RCC 7860 (cell line): ENCODE measurements around the gene SPAAR.
"Not testable (repeated sequence)": the region's sequence is repeated elsewhere in the genome, so short reads cannot be mapped to it uniquely, and the experiment has no call there.

Experiments used
- DNase-seq: peaks from one replicate; pipeline ENCODE4 v3.0.0-alpha.2; 2015; ENCODE audit warnings: low spot score
- FAIRE-seq: peaks from 2 replicates; lab custom pipeline; 2012; peaks lifted over from hg19 to GRCh38; lab: Jason Lieb, UNC

The SPAAR gene

DNA sequence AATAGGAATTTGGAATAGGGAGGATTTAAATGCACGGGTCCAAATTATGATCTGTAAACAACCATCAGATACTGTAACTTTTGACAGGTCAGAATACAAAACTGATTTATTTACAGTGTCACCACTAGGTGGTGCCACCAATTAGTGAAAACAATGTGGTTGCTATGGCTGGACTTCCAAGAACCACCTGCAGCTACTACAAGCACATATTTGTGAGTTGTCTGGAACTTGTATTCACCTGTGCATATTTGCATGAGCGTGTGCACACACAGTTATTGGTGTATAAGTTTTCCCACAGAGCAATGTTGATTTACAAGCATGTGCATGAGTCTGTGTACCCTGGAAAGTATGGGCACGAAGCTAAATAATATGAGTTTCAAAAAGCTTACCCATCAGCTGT is 6.2 kb upstream of the SPAAR start:
- FAIRE-seq (peak; percentile 79), DNase-seq (peak; percentile 37)

DNA sequence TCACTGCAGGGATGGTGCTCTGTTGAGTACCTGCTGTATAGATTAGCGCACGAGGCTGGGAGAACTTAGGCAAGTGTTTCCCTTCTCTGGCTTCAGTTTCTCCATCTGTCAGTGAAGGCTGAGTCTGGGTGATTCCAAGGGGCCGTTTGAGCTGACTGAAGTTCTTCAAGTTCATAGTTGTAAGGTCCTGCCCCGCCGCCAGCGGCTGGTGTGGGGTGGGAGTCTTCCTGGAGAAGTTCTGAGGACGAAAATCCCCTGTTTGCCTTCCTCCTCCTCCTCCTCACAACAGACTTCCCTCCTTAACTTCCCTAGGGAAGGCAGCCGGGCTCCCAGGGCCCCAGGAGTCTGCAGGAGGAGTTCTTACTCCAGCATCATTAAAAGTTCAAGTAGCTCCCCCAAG is 5.0 kb upstream of the SPAAR start:
- no peak for FAIRE-seq
- DNase-seq = no peak

DNA sequence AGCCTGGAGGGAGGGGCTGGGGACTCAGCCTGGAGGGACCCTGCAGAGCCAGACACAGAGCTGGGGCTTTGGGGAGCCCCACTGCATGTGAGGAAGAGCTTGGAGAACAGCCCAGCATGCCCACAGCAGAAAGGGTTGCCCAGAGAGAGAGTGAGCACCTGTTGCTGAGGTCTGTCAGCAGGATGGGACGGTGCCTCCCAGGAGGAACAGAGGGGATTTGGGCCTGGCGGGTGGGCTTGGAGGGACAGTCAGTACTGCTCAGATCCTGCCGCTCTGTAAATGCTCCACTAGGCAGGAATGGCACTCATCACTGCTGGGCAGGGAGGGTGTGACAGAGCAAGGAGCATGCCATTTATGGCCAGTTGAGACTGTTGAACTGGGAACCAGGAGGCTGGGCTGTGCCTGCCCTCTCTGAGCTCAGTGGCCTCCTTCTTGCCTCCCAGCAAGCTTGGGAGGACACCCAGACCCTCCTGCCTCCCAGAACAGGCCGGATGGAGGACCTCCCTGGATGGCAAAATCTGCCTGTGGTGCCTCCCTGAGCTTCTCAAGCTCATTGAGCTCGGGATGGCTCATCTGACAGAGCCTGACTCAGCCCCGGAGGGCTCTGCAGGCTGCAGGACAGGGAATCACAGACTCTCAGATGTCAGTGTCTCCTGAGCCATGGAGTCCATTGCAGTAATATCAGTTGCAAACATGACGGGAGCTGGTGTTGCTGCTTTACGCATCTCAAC is 4.1 kb upstream of the SPAAR start:
- DNase-seq = peak; percentile 42

DNA sequence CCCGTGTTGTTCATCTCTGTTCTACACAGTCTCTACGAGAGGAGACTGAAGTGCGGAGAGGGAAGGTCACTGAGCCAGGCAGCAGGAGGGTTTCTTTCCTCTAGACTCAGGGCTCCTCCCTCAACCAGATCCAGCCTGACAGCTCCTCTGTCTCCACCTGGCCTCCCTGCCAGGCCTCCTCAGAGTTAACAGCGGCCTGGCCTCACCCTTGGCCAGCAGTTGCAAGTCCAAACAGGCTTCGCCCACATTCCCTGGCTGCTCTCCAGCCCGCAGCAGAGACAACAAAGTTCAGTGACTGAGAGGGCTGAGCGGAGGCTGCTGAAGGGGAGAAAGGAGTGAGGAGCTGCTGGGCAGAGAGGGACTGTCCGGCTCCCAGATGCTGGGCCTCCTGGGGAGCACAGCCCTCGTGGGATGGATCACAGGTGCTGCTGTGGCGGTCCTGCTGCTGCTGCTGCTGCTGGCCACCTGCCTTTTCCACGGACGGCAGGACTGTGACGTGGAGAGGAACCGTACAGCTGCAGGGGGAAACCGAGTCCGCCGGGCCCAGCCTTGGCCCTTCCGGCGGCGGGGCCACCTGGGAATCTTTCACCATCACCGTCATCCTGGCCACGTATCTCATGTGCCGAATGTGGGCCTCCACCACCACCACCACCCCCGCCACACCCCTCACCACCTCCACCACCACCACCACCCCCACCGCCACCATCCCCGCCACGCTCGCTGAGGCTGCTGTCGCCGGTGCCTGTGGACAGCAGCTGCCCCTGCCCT is 3.2 kb upstream of the SPAAR start, which contains the start of gene HRCT1:
HRCT1 (plus strand) TSS at position 291 of the 768 bp plus-strand sequence; CDS start at position 377, 86 bp downstream.
- peak; percentile 88 for DNase-seq
- peak; percentile 87 for FAIRE-seq

More for the DNA sequence above, 4.1 kb upstream of the SPAAR start:
- no peak for FAIRE-seq

DNA sequence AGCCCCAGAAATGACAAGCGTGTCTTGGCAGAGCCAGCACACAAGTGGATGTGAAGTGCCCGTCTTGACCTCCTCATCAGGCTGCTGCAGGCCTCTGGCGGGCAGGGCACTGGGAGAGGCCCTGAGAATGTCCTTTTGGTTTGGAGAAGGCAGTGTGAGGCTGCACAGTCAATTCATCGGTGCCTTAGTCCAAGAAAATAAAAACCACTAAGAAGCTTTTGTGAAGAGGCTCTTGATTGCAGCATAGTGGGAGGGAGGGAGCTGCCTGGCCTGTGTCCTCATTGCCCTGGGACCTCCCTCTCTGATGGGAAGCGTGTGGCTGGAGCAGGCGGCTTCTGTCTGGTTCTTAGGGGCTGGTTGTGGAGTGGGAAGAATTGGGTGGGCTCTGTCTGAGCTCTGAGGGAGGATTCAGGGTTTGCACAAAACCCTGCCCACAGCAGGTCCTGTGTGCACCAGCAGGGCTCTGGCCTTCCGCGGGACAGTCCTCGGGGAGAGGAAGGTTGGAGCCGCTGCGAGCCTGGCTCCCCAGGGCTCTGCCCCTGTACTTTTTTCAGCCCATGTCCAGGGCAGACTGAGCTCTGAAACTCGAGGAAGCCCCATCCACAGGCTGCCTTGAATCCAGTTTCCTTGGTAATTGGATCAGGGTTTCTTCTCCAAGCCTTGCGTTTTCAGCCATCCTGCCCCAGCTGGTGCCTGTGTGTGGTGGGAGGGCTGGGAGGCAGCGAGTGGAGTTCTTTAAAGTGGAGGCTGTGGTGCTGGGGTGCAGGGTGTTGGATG is 2.2 kb upstream of the SPAAR start:
- no peak for FAIRE-seq
- DNase-seq = peak; percentile 32

DNA sequence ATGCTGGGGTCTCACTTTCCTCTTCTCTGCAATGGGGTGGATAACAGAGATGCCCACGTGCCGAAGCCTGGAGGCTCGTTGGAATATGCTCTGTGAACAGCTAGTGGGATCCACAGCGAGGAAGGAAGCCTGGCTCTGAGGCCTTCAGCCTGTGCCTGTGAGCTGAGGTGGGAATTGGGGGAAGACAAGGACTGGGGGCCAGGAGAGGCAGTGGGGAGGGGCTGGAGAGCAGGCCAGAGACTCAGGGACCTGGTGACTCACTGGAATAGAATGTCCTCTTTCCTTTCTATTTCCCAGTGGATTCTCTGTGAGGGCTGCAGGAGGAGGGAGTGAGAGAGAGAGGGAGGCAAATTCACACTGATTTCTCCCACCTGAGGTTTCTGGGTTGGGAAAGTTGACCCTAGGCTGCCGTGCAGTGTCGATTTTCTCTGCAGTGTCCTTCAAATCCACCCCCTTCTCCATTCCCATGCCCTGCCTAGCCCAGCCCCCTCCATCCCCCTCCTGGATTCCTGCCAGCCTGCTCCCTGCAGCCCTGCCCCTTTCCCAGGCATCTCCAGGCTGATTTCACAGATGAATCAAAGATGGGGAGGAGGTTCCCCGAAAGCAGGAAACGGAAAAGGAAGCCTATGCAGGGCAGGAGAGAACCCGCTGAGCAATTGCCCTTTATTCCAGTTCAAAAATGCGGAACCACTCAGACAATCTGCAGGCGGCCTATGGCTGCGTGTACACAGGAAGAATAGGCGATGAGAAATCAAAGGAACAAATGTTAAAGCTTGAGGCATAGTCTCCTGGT is 1.4 kb upstream of the SPAAR start:
- peak; percentile 88 for FAIRE-seq
- DNase-seq = peak; percentile 90

DNA sequence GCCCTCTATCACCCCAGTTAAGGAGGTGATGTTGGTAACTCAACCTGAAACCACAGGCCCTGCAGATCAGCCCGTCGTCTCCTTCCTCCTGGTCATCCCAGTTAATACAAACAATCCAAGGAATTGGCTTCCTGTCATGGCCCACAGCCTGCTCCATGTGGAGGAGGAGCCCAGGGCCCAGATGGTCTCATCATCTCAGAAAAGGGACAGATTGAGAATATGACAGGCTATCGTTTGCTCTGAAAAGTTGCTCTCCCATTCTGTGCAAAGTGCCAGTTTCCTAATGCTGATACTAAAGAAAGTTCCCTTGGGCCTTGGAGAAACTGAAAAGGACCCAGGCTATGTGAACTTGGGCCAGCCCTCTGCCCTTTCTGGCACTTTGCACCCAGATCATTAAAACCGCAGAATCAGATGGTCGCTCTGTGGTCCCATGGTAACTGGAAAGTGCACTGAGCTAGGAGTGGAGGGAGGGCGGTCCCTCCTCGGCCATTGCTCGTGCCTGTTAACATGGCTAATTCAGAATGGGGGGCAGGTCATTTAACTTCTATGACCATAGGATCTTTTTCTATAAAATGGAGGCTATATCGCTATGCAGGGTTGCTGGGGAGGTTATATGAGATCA is 675 bp upstream of the SPAAR start:
- FAIRE-seq (no peak), DNase-seq (peak; percentile 82)

DNA sequence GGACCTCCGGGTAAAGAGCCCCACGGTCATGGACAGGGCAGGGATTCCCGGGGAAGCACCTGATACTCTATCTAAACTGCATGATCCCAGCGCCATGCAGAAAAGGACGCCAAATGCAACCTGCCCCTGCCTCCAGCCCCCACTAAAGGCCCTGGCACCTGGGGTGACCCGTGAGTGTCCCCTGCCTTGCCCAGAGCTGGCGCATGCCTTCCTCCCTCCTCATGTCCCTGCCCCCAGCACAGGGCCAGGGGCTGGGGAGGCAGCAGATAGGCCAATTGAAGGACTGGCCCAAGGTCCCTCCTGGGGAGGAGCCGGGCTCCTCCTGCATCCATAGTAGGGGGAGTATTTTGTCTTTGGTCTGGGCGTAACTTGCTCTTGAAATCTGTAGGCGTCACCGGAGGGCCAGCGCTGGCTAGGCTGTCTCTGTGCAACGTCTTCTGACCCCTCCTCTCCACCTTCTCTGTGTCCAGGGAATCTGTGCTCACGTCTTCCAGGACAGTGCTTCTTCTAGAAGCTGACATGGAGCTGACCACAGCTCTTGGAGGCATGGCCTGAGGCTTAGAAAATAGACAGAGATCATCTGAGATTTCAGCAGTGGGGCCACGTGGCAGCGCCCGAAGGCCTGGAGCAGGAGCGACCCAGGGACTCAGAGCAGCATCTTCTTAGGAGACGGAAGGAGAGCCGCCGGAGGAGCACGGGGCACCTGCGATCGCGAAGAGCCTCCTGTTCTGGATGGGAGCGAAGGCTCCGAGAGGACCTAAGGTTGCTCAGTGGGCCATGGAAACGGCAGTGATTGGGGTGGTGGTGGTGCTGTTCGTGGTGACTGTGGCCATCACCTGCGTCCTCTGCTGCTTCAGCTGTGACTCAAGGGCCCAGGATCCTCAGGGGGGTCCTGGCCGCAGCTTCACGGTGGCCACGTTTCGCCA is 660 bp downstream of the SPAAR start:
- FAIRE-seq = no peak
- DNase-seq = no peak

DNA sequence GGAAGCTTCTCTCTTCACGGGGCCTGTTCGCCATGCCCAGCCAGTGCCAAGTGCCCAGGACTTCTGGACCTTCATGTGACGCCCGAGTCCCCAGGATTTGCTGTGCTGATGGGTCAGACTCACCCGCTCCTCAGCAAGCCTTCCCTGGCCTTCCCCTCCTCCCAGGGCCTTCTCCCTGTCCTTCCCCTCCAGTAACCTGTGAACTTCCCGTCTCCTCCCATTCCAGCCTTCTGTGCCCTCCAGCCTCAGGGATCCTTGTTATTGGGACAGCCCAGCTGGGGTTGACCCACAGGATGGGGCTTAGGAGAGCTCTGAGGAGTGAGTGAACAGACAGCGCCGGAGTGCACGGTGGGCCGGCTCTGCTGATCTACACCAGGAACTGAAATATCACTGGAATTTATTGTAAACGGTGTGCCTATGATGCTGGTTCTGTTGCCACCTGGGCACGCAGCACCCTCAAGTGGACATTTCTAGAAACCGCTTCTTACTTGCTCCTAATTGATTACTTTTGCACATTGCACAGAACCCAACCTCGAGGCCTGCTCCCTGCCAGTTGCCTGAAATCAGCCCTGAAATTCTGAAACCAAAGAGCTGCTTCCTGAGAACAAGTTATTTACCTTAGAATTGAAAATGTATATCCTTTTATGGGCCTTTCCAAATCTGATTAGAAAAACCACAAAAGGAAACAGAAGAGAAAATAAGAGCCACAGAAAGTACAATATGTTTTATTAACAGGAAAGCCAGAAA is 1.5 kb downstream of the SPAAR start:
- FAIRE-seq (no peak), DNase-seq (peak; percentile 51)

DNA sequence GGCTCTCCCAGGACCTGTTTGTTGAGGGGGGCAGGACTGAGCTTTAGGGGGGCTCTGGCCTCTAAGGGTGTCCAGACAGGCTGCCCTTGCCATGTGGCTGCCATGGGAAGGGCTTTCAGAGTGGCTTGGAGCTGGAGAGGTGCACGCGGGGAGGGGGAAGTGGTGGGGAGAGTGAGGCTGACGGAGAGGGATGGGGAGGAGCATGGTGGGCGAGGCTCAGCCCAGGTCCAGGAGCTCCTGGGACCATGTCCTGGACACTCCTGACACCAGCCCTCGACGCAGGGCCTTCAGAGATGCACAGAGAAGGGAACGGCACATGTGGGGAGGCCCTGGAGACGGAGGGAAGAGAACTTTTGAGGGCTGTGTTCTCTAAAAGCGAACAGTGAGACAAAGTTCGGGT is 2.4 kb downstream of the SPAAR start:
- DNase-seq (no peak), FAIRE-seq (no peak)

DNA sequence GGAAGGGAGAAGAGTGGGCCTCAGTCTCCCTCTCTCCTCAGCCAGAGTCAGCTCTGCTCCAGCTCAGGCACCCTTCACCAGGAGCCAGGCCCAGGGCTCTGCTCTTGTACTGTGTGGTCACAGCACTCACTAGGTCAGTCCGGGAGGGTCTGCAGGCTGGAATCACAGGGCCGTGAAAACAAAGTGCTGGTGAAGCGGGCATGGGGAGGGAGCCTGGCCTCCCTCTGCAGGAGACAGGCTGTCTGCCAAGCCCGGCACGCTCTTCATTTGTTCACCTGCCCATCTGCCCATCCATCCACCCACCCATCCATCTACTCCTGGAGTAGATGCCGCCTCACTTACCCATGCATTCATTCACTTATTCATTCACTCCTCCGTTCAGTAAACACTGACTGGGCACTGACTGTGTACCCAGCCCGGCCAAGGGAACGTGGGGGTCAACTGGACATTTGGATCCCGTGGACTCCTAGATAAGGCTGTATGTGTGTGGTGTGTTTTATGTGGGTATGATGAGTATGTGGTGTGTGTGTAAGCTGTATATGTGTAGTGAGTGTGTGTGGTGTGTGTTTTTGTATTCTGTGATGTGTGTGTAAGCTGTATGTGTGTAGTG is 3.6 kb downstream of the SPAAR start:
- DNase-seq (no peak), FAIRE-seq (no peak)

DNA sequence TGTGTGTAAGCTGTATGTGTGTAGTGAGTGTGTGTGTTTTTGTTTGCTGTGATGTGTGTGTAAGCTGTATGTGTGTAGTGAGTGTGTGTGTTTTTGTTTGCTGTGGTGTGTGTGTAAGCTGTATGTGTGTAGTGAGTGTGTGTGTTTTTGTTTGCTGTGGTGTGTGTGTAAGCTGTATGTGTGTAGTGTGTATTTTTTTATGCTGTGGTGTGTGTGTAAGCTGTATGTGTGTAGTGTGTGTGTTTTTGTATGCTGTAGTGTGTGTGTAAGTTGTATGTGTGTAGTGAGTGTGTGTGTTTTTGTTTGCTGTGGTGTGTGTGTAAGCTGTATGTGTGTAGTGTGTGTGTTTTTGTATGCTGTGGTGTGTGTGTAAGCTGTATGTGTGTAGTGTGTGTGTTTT is 4.1 kb downstream of the SPAAR start:
- FAIRE-seq, DNase-seq: not testable (repeated sequence)

DNA sequence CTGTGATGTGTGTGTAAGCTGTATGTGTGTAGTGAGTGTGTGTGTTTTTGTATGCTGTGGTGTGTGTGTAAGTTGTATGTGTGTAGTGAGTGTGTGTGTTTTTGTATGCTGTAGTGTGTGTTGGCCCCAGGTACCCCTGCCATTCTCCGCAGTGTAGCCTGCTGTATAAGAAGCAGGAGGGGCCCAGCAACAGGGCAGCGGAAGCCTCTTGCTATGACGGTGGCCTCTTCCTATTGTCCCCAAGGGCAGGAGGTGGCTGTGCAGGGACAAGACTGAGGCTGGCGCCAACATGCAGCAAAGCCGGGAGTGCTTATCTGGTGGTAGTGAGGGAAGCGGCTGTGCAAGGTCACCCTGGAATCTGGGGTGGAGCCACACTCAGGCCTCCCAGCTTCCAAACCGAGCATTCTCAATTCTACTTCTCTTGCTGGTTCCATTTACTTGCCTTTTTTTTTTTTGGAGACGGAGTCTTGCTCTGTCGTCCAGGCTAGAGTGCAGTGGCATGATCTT is 5.1 kb downstream of the SPAAR start:
- DNase-seq (no peak), FAIRE-seq (no peak)

DNA sequence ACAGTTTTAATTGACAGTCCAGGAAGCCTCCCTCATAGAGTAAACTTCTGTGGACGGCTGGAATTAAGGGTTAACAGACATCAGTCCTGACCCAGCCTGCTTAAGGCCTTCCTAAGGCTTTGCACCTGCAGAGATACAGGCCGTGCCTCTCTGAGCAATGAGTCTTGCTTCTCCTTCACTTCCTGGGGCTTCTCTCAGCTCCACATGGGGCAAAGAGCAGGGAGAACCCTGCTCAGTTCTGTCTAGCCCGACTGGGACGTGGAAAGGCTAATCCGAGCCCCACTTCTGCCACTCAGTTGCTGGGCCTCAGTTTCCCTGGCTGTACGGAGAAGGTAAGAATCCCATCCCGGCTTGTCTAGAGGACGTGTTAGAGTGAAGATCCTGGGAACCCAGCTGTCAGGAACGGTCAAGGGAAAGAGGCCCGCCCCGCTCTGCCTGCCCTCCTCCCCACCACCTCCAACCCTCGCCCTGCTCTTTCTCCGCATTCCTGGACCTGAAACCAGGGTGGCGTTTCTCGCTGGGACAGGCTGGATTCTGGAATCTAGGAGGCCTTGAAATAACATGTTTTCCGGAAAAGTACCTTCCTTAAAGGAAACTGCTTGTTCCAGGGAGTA is 6.5 kb downstream of the SPAAR start:
- DNase-seq (no peak), FAIRE-seq (no peak)

DNA sequence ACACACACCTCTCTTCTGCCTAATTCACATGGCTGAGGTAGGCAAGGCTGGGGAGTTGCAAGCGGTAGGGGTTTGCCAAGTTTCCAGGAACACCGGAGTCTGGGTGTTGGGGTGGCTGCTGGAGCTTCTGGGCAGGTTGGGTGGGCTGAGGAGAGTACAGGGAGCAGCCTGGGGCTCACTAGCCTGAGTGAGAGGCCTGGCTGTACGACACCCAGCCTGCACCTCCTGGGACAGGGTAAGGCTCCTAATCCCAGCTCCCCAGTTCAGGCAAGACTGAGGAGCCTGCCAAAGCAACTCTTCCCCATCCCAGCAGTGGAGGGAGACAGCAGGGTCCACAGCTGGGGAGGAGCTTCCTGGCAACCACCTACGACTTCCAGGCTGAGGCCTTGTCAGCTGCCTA is 8.0 kb downstream of the SPAAR start:
- DNase-seq (no peak), FAIRE-seq (no peak)

DNA sequence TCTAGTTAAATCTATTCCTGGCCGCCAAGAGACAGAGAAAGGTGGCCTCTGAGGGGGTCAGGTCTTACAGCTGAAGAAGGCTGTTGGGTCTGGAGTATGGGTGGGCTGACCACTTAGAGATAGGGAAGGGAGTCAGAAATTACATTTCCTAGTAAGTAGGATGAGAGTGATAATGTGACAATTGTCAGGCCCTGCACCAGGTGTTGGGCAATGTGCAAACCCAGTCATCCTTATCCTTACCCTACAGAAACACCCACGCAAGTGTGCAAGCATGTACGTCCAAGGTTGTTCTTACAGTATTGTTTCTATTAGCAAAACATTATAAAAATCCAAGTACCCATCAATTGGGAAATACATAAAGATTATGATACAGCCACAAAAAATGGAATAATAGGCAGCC is 9.5 kb downstream of the SPAAR start:
- no peak for DNase-seq
- no peak for FAIRE-seq

DNA sequence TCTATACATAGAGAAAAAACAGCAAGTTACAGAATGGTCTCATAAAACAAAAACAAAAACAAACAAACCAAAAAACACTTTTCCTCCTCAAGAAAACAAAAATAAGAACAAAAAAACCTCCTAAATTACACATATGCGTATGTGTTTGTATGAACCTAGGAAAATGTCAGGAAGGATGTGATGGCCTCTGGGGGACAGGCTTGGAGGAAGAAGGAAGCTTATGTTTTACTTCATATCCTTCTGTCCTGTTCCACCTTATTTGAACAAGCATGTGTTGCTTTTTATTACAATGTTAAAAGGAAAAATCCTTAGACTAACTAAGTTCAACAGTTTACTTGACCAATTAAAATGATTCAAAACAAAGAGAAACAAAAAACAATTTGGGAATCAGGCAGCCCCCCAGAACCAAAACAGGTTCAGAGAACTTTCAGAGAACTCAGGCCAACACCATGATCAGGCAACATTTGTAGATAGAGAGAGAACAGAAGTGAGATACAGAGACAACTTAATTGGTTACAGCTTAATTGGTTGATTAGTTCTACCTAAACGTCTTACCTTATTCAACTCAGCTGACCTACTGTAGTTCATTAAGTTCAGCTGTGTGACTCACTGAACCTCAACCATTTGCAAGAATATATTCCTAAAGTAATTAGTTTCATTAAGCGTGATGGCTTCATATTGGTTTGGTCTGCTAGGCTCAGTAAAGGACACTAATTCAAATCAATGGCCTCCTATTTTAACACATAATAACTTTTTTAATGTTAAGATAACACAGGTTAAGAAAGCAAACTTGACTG is 10.1 kb downstream of the SPAAR start:
- no peak for DNase-seq
- FAIRE-seq = no peak
